GM19397 (cell line): Measurements from ENCODE around the gene KLHL36.
"Not testable (repeated sequence)": the region's sequence is repeated elsewhere in the genome, so short reads cannot be mapped to it uniquely, and the experiment has no call there.

ENCODE experiments used
- ATAC-seq: cut with Tn5 transposase; IDR thresholded peaks from one replicate; pipeline ENCODE4 v1.9.1; 2021; ENCODE audit warnings: mild to moderate bottlenecking, moderate library complexity; ENCODE audit not compliant: unreplicated experiment

The KLHL36 gene

GRCh38 chr16:84667600-84668309 lies 19.4 kb downstream of the KLHL36 start:
- no peak for ATAC-seq

DNA sequence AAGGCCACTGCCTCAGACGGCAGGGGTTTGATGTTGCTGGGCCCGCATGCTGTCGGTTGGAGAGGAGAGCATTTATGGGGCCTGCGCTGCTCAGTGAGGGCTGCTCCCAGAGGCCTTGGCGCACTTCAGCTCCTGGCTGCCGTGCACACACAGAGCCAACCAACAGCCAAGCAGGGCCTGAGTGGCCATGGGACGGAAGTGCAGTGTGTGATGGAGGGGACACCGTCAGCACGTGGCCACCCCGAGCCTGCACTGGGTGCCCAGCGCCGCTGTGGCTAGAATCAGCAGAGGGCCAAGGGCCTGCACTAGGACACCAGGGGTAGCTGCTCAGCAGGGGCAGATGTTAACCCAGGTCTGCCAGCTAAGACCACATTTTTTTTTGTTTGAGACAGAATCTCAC lies 21.8 kb downstream of the KLHL36 start:
- no peak for ATAC-seq

DNA sequence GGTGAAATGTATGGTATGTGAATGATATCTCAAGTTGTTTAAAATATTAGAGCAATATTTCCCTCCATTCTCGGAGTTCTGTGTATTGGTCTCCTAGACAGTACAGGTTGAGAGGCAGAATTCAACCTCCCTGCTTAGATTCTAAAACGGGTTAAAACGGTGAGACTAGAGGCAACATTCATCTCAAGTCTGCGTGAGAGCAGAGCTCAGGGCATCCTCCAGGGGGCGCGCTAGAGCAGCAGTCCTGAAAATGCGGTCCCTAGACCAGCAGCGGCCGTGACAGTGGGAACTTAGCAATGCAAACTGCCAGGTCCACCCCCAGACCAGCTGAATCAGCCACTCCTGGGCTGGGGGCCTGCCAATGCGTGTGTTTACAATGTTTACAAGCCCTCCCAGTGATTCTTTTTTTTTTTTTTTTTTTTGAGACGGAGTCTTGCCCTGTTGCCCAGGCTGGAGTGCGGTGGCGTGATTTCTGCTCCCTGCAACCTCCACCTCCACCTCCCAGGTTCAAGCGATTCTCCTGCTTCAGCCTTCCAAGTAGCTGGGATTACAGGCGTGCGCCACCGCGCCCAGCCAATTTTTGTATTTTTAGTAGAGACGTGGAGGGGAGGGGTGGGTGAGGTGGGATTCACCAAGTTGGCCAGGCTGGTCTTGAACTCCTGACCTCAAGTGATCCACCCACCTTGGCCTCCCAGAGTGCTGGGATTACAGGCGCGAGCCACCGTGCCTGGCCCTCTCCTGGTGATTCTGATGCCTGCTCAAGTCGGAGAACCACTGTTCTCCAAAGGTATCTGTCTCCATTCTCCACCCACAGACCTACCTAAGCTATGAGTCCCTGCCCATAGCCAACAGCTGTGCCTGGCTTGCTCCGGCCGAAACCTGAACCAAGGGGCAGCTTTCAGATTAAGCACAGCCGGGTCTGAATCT lies 24.2 kb downstream of the KLHL36 start:
- ATAC-seq: no peak

DNA sequence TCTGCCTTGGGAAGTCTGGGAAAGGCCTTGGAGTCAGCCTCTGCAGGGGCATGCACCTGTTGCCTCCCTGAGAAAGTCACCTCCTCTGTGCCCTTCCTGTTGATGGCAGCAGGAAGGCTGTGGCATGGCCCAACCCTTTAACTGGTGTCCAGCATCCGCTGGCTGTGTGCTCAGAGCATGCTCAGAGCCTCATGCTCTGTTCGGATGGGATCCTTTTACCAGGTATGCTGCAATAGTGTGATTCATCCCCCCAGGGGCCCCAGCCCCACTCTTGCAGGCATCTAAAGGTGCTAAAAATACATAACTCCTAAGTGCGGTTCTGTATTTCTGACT lies 24.9 kb downstream of the KLHL36 start:
- no peak for ATAC-seq

DNA sequence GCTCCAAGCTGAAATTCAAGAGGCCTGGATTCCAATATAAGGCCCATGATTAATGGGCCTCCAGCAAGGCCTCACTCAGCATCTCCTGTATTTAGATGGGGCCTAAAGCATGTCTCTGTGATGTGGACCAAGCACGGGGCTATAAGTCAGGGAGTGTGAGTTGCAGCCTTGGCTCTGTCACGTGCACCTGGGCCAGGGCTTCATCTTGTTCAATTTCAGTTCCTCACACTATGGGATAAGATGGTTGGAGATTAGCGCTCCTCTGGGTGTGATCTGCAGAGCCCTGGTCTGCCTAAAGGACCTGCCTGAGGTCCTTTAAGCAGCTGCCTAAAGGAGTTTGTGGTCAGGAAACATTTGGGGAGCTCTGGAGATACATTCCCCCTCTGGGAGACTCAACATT lies 25.2 kb downstream of the KLHL36 start:
- no peak for ATAC-seq

DNA sequence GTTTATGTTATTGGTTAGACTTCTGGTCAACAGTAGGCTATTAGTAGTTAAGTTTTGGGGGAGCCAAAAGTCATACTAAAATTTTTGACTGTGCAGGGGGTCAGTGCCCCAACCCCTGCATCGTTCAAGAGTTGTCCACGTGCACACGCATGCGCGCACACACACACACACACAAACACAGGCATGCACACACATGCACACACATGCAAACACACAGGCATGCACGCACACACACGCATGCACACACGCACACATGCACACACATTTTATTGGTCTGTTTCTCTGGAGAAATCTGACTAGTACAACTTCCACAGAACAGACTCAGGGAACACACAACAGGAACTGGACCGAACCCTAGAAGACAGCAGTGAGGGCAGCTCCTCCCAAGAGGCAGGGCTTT lies 27.1 kb downstream of the KLHL36 start:
- ATAC-seq: no peak

GRCh38 chr16:84675884-84676283 lies 27.6 kb downstream of the KLHL36 start:
- no peak for ATAC-seq

- no peak for ATAC-seq
Measured at GRCh38 chr16:84677017-84677803, 28.9 kb downstream of the KLHL36 start.

- no peak for ATAC-seq
Measured at GRCh38 chr16:84677849-84678248, 29.5 kb downstream of the KLHL36 start.

DNA sequence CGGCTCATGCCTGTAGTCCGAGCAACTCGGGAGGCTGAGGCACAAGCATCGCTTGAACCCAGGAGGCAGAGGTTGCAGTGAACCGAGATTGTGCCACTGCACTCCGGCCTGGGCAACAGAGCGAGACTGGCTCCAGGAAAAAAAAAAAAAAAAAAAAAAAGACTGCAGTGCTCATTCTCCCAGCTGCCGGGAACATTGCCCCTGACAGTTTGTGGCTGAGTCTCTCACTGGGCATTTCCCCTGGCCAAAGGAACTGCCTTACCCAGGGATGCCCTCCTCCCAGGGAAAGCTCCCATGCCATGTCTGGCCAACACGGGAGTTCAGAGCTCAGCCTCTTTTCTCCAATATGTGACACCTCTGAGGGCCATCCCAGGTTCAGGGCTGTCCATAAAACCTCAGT lies 30.2 kb downstream of the KLHL36 start:
- no peak for ATAC-seq

DNA sequence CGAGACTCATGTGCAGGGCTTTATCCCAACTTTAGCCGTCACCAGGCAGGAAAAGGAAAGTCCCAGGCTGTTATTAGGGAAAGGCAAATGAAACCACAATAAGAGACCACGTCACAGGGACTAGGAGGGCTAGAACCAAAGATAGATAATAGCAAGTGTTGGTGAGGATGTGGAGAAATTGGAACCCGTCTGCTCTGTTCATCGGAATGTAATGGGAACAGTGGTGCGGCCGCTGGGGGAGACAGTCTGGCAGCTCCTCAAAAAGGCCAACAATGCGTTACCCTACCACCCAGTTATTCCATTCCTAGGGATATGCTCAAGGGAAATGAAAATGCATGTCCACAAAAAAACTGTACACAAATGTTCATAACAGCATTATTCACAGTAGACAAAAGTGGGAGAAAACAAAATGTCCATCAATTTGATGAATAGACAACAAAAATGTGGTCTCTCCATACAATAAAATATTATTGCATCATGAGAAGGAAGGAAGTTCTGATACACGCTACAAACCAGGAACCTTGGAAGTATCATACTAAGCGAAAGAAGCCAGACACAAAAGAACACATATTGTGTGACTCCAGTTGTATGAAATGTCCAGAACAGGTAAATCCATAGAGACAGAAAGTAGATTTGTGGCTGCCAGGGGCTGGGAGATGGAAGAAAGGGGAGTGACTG lies 32.0 kb downstream of the KLHL36 start:
- no peak for ATAC-seq

DNA sequence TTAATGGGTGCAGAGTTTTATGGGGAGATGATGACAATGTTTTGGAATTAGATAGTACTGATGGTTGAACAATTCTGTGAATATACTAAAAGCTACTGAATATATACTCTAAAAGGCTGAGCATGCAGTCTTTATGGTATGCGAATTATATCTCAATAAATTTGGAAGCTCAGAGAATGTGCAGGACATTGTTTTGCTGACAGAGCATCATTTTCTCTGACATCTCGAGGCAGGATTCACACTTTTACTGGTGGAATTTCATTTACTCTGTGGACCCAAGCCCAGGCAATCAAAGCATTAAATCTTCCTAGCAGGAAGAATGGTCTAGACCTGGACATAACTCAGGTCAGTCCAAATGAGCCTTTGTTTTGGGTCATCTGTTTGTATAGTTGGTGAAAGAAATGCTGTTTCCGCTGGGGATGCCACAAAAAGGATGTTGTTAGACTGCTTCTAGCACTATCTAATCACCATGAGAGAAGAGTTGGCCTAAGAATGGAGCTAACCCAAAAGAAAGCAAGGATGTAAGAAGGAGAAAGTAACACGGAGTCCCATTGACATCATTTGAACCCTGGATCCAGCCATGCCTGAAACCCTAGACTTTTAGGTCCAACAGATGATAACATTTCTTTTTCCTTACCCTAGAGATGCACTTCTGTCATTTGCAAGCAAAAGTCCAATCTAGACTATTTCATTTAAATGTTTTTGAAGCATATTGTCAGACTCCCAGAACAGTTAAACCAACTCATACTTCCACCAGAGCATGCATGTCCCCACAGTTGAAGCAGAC lies 32.7 kb downstream of the KLHL36 start:
- ATAC-seq: no peak

DNA sequence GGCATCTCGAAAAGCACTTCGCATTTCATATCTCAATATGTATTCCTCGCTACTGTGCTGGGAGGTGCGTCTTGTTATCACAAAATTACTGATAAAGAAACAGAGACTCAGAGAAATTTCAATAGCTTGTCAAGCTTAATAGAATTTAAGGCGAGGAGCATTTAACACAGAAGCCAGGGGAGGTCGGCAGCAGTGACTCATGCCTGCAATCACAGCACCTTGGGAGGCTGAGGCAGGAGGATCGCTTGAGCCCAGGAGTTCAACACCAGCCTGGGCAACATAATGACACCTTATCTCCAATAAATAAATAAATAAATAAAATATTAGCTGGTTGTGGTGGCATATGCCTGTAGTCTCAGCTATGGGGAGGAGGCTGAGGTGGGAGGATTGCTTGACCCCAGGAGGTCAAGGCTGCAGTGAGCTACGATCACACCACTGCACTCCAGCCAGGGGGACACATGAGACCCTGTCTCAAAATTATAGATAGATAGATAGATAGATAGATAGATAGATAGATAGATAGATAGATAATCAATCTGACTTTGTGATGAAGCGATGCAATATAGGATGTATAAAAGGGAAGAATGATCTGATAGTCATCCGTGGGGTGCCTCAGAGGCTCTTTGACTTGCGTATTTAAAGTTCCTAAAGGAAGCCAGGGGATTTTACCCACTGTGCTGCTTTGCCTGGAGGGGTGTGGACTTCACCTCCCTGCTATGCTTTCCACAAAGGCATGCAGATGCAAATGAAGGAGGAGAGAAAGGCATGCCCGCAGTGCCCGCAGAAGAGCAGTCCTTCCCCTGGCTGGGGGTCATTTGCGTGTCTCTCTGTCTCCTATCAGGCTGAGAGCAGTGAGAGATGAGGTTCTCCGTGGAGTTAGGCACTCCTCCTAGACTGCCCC lies 35.6 kb downstream of the KLHL36 start:
- ATAC-seq: no peak

- ATAC-seq: no peak
Measured at GRCh38 chr16:84684592-84684965, 36.3 kb downstream of the KLHL36 start.

DNA sequence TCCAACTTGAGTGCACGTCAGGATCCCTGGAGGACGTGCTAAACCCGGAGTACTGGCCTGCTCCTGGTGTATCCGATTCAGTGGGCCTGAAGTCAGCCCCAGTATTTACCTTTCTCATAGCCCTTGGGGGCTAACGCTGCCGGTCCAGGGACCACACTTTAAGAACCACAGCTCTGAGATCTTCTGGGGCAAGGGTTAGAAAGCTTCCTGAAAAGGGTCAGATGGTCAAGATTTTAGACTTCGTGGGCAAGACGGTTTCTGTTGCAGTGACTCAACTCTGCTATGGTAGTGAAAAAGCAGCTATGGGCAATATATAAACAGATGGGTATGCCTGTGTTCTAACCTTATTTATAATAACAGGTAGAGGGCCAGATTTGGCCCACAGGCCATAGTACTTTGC lies 36.9 kb downstream of the KLHL36 start:
- ATAC-seq: no peak

DNA sequence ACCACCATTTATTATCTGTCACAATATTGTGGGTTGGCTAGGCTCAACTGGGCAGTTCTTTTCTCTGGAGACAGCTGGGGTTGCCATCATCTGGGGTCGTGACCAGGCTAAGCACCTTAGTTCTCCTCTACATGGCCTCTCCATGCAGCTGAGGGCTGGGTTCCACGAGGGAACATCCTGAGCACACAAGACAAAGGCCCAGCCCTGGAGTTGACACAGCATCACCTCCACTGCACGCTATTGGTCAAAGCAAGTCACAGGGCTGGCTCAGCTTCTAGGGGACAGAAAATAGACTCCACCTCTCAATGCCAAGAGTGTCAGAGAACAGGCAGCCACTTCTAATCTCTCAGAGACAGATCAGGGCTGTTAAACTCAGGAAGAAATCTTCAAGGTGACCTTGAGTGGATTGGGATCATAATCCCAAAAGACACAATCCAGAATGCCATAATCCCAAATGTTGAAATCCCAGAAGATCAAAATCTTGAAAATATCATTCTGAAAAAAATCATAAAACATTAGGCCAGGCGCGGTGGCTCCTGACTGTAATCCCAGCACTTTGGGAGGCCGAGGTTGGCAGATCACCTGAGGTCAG lies 38.5 kb downstream of the KLHL36 start:
- ATAC-seq: no peak

DNA sequence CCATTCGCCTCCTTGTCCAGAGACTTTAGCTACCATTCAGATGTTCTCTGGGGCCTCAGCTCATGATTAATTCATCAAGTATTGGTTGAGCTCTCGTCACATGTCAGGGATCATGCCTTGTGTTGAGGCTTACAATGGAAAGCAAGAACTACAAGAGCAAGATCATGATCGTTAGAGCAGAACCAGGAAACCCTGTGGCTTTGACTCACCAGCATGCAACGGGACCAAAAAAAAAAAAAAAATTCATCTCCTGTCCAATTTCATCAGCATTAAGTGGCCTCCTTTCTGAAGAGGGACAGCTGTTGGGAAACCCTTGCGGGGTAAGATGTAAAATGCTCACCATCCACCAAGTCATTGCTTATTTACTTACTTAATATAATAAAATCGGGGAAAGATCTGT lies 39.4 kb downstream of the KLHL36 start:
- ATAC-seq: no peak

DNA sequence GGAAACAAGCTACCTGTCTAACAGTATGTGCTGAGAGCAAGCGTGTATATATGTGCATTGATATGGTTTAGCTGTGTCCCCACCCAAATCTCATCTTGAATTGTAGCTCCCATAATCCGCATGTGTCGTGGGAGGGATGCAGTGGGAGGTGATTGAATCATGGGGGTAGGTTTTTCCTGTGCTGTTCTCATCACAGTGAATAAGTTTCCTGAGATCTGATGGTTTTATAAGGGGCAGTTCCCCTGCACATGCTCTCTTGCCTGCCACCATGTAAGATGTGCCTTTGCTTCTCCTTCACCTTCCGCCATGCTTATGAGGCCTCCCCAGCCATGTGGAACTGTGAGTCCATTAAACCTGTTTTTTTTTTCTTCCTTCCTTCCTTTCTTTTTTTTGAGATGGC lies 39.9 kb downstream of the KLHL36 start:
- ATAC-seq: not testable (repeated sequence)

- ATAC-seq: no peak
Measured at GRCh38 chr16:84689111-84689510, 40.8 kb downstream of the KLHL36 start.
